K562 (cell line): ENCODE results near the gene CZIB. TPM values are rescaled to one million over a fixed set of nuclear protein-coding genes. Genes with fewer than 3 reads are reported as not detected.

Experiments
- ARNT ChIP-seq, 2 experiments: fragments of 450-650 bp; IDR thresholded peaks; 2 replicates each; pipeline ENCODE4 v1.6.1; 2016; ENCODE audit warnings: mild to moderate bottlenecking in 1 of 2
- CAMTA2 ChIP-seq: fragments of 250-450 bp; sonication (Bioruptor Pico); conservative IDR thresholded peaks from 2 replicates; pipeline ENCODE4 v1.5.1; 2022
- CCNT2 ChIP-seq: IDR thresholded peaks from 2 replicates; pipeline ENCODE4 v1.6.1; 2011; ENCODE audit warnings: borderline replicate concordance, low read depth, mild to moderate bottlenecking, moderate library complexity, mixed read lengths, low read length; ENCODE audit not compliant: insufficient read length; ENCODE audit errors: extremely low read depth
- CXXC5 ChIP-seq: fragments of 250-450 bp; sonication (Bioruptor Pico); IDR thresholded peaks from 2 replicates; pipeline ENCODE4 v1.8.0; 2022; ENCODE audit warnings: inconsistent platforms, mild to moderate bottlenecking, moderate library complexity
- HLTF ChIP-seq: fragments of 450-650 bp; IDR thresholded peaks from 2 replicates; pipeline ENCODE4 v1.6.1; 2016
- HNRNPK ChIP-seq: fragments of 200-400 bp; formaldehyde crosslinking; IDR thresholded peaks from one replicate; pipeline ENCODE4 v1.6.1; 2018; ENCODE audit warnings: mild to moderate bottlenecking, low read depth, low read length; ENCODE audit not compliant: poor library complexity, severe bottlenecking
- KLF1 ChIP-seq: fragments of 450-650 bp; IDR thresholded peaks from 2 replicates; pipeline ENCODE4 v1.6.1; 2016; ENCODE audit warnings: missing genetic modification characterization, missing compliant biosample characterization
- KLF13 ChIP-seq: fragments of 450-650 bp; IDR thresholded peaks from 2 replicates; pipeline ENCODE4 v1.6.1; 2016; ENCODE audit warnings: missing genetic modification characterization, low read depth, mild to moderate bottlenecking, missing compliant biosample characterization, moderate library complexity, borderline replicate concordance
- MXI1 ChIP-seq: IDR thresholded peaks from 2 replicates; pipeline ENCODE4 v1.6.1; 2011; ENCODE audit warnings: low read depth, mild to moderate bottlenecking, improper control_type of control experiment, low read length
- NR2C2 ChIP-seq, 2 experiments: fragments of 200-800 bp in 1 of 2; sonication (Bioruptor generic) in 1 of 2; sonication (generic) in 1 of 2; formaldehyde crosslinking in 1 of 2; IDR thresholded peaks; 2 replicates each; pipeline versions ENCODE4 v1.6.1 to v1.8.0; 2016 to 2022; ENCODE audit warnings: mild to moderate bottlenecking in 1 of 2, missing compliant biosample characterization in 1 of 2, missing genetic modification characterization in 1 of 2, missing genetic modification reagents in 1 of 2
- TBP ChIP-seq: optimal IDR thresholded peaks from 2 replicates; pipeline ENCODE3; 2011; ENCODE audit warnings: low read depth, low read length, improper control_type of control experiment
- ZNF12 ChIP-seq: sonication (generic); formaldehyde crosslinking; IDR thresholded peaks from 2 replicates; pipeline ENCODE4 v1.4.0; 2020; ENCODE audit warnings: mild to moderate bottlenecking, missing genetic modification reagents
- ZNF121 ChIP-seq: sonication (generic); formaldehyde crosslinking; conservative IDR thresholded peaks from 2 replicates; pipeline ENCODE4 v1.8.0; 2022; ENCODE audit warnings: missing genetic modification reagents
- polyA plus RNA-seq, 8 experiments: library from polyadenylated mRNA; depleted of rRNA in 4 of 8; stranded (reverse) in 5 of 8; unstranded in 3 of 8; fragments of >200 nt; fragmentation: Nextera tagmentation in 2 of 8; fragmentation: Illumina TruSeq in 1 of 8; extraction: Ambion mirVana in 2 of 8; extraction: Trizol in 1 of 8; gene quantifications; 2 replicates each; pipeline versions ENCODE4 v1.2.1 to v1.2.3, GENCODE V29; 2011 to 2014; ENCODE audit warnings: inconsistent platforms in 1 of 8, missing spikeins in 1 of 8
- total RNA-seq, 7 experiments: library from RNA; depleted of rRNA in 6 of 7; stranded (reverse); fragments of >200 nt in 6 of 7; fragmentation: Illumina TruSeq in 2 of 7; extraction: Trizol in 2 of 7; gene quantifications; 2 replicates each; pipeline versions ENCODE4 v1.2.1 to v1.2.3, GENCODE V29; 2011 to 2021; ENCODE audit warnings: low replicate concordance in 1 of 7
- TF ChIP-seq, protein P1 (sequence below): fragments of 450-650 bp; formaldehyde crosslinking; IDR thresholded peaks from 2 replicates; pipeline ENCODE4 v1.4.0; 2022; ENCODE audit warnings: mild to moderate bottlenecking, moderate library complexity
- TF ChIP-seq, protein P2 (sequence below): fragments of 250-450 bp; sonication (Bioruptor Pico); IDR thresholded peaks from 2 replicates; pipeline ENCODE4 v1.8.0; 2022; ENCODE audit warnings: inconsistent platforms

The CZIB gene
- total and polyA plus RNA-seq, 9 of the 15 experiments (the other 6 are each of a cell fraction or from before 2014, with no cell fraction given): 52.6 to 111 (median 80.0) TPM

DNA sequence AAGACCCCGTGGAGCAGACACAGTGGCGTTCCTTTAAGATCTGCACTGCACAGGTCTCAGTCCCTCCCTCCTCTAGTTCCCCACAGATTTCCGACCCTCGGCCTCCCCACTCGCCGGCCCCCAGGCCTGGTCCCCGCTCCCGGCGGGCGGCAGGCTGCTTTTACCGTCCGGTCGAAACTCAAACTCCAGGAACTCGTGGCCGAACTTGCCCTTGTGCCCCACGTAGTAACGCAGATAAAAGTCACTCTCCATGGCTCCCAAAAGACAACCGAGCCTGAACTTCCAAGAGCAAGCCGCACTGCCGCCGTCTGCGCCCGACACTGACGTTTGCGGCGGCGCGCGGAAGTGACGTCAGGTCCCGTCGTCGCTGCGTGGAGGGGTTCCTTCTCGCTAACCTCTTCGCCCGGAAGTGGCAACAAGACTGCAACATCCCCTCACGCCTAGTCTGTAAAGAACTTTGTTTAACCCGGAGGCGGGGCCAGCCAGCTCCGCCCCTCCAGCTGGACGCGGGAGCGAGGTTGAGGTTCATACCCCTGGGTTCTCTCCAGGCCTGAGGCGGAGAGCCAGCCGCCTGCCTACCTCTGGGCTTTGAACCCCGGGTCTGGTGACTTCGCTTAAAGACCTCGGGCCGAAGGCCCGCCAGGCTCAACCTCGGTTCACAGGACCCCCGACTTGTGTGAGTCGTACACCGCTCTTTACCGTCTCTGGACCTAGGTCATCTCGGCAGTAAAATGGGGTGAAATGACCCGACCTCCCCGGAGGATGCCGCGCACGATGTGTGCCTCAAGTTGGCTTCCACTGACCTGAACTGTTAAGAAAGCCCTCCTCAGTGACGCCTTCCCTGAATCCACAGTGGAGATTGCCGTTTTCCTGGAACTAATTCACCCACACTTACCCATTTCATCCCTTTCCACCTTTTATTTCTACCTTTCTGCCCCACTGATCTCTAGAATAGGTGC lies 18.0 kb upstream of the CZIB start, which contains the start of gene MAGOH (continued):
- TF ChIP-seq CCNT2: peak; percentile 49
- peak; percentile 64; the same call in 1 of the 2 replicates for TF ChIP-seq ZNF12 (CRISPR knock-in tag)
- peak; percentile 77 for TF ChIP-seq TBP
- TF ChIP-seq, protein P1, sequence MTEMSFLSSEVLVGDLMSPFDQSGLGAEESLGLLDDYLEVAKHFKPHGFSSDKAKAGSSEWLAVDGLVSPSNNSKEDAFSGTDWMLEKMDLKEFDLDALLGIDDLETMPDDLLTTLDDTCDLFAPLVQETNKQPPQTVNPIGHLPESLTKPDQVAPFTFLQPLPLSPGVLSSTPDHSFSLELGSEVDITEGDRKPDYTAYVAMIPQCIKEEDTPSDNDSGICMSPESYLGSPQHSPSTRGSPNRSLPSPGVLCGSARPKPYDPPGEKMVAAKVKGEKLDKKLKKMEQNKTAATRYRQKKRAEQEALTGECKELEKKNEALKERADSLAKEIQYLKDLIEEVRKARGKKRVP (CRISPR knock-in tag): peak; percentile 92
- TF ChIP-seq CAMTA2 (CRISPR knock-in tag): 0 out of 2 replicates have a peak, but pooled peaks have one; percentile 8
- no peak for TF ChIP-seq KLF13 (tag)
- no peak for TF ChIP-seq HNRNPK
- peak; percentile 33; the same call in 1 of the 2 replicates for TF ChIP-seq HLTF
- 0 out of 4 replicates have a peak, but pooled peaks of 1 of the 2 experiments have one; percentile 37 for TF ChIP-seq ARNT (IDR thresholded peaks at IDR 0.05)
- peak; percentile 74 for TF ChIP-seq KLF1 (tag)
- peak; percentile 72 for TF ChIP-seq MXI1
- TF ChIP-seq NR2C2 (CRISPR knock-in tag; IDR thresholded peaks at IDR 0.05): peak; percentile 83
- peak; percentile 97 for TF ChIP-seq NR2C2 (tag; IDR thresholded peaks at IDR 0.05)
- TF ChIP-seq, protein P2, sequence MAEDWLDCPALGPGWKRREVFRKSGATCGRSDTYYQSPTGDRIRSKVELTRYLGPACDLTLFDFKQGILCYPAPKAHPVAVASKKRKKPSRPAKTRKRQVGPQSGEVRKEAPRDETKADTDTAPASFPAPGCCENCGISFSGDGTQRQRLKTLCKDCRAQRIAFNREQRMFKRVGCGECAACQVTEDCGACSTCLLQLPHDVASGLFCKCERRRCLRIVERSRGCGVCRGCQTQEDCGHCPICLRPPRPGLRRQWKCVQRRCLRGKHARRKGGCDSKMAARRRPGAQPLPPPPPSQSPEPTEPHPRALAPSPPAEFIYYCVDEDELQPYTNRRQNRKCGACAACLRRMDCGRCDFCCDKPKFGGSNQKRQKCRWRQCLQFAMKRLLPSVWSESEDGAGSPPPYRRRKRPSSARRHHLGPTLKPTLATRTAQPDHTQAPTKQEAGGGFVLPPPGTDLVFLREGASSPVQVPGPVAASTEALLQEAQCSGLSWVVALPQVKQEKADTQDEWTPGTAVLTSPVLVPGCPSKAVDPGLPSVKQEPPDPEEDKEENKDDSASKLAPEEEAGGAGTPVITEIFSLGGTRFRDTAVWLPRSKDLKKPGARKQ (CRISPR knock-in tag): peak; percentile 80; the same call in 1 of the 2 replicates
- no peak for TF ChIP-seq ZNF121 (CRISPR knock-in tag)
- peak; percentile 99 for TF ChIP-seq CXXC5
